Measurements from ENCODE around the gene SLC26A2. TPM values are rescaled to one million over a fixed set of nuclear protein-coding genes. Genes with fewer than 3 reads are reported as not detected.

SLC26A2 gene
- total and polyA plus RNA-seq, 2 experiments from 2014 or later, result 6.2 to 11.1 TPM

DNA sequence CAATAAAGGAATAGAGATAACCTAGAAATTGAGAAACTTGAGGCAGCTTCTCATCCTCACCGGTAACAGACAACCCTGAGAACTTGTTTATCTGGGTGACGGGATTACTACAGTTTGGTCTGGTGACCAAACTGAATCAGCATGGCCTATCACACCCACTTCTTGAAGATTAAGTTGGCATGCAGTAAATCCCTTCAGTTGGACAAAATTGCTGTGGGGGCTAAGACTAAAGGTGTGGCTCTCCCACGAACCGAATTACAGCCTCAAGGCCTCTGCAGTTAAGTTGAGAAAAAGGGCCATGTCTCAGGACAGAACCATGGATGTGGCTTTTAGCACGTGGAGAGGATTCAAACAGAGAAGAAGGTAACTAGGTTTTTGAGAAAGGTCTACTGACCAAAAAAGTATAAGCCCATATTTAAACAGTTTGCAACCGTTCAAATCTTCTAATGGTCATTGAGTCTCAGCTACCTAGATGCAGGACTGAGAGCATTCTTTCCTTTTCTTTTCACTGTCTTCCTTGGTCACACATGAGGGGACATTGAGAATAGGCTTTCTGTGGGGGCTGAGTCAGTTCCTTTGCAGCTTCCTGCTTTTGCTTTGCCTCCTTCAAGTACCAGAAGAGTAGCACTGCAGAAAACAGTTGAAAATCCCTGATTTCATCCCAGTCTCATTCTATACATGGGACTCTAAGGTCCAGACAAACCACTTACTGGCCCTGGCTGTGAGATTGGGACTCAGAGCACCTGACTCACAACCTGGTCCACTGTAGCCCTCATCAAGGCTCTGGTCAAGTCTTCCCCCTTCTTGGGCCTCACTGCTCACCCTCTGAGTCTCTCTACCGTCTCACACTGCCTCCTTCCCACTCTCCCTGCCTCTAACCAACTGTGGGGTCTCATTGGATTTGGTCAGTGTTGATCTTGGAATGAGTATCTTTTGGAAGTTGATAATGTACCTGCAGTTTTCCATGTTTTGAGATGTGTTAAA lies 46.8 kb upstream of the SLC26A2 start:
- 64 to 73% methylated on average over 7 of the region's 7 CpGs for WGBS, 2 experiments (ENCODE audit: low coverage in 1 of 2, low lambda C conversion rate in 2 of 2, missing lambda C conversion rate in 2 of 2)

DNA sequence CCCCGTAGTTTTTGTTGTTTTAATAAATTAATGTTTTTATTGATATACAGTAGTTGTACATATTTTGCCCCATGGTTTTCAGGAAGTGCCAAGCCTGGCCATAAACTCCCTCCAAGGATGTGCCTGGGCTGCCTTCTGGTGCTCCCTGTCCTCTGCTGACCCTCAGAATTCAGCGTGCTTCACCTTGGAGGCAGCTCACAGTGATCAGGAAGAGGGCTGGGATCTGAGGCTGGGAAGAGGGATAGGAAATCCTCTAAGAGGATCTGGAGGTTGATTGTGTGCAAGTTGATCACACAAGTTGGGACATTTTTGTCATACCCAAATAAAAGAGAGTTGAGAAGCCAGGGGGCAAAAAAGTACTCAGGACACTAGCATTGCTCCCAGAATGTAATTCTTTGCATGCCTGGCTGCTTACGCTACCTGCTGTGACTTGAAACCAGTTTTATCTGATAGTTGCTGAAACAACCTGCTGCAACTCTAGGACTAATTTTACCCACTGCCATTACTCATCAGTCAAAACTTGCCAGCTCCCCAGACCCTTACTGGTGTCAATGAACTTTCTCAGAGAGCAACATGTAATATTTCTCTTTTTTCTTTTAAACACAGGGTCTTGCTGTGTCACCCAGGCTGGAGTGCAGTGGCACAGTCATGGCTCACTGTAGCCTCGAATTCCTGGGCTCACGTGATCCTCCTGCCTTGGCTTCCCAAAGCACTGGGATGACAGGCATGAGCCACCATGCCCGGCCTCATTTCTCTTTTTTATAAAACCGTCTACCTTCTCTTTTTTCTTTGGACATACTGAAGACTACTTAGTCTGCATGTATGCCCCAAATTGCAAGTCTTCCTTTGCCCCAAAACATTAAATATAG lies 44.9 kb upstream of the SLC26A2 start:
- Histone ChIP-seq H3K9ac (no peak overlapping the region), H3K27ac (no peak overlapping the region), H3K79me2 (ENCODE audit: insufficient read depth) (no peaks in the 10 kb centered on the region), H3K36me3 (ENCODE audit: low read depth) (no peaks in the 10 kb centered on the region), H2AFZ (no peak overlapping the region), H3F3A (ENCODE audit: insufficient read depth) (no peaks in the 10 kb centered on the region), H3K4me1 (ENCODE audit: insufficient read depth) (no peaks in the 10 kb centered on the region), H3K9me2 (ENCODE audit: insufficient read depth) (no peaks in the 10 kb centered on the region), H3K4me2 (ENCODE audit: unreplicated experiment) (no peak overlapping the region), H3K9me3 (ENCODE audit: low read depth) (no peaks in the 10 kb centered on the region), H3K27me3 (replicated peaks; ENCODE audit: insufficient read depth) (peaks cover 9% of the 10 kb centered on the region), H3K4me3 (no peak overlapping the region), H4K20me1 (ENCODE audit: insufficient read depth) (no peaks in the 10 kb centered on the region)
- TF ChIP-seq EZH2phosphoT487 (IDR thresholded peaks at IDR 0.05; ENCODE audit: insufficient read depth, low read depth) (no peak), EZH2 (IDR thresholded peaks at IDR 0.05; ENCODE audit: insufficient read depth, poor library complexity, severe bottlenecking) (no peak)
- in situ Hi-C loops (cut with MboI), result no loop called here
- DNase-seq, result no peak
- 68 to 76% methylated on average over 7 of the region's 7 CpGs for WGBS, 2 experiments (ENCODE audit: low coverage in 1 of 2, low lambda C conversion rate in 2 of 2, missing lambda C conversion rate in 2 of 2)

More for the DNA sequence above, 46.8 kb upstream of the SLC26A2 start:
- in situ Hi-C loops (cut with MboI), result no loop called here
- H2AFZ ChIP-seq, result no peak overlapping the region
- TF ChIP-seq EZH2 (IDR thresholded peaks at IDR 0.05; ENCODE audit: insufficient read depth, poor library complexity, severe bottlenecking), result no peak
- TF ChIP-seq EZH2phosphoT487 (IDR thresholded peaks at IDR 0.05; ENCODE audit: insufficient read depth, low read depth), result no peak
- H3K27me3 ChIP-seq (replicated peaks; ENCODE audit: insufficient read depth), result peaks cover 13% of the 10 kb centered on the region
- no peaks in the 10 kb centered on the region for H4K20me1 ChIP-seq (ENCODE audit: insufficient read depth)
- no peaks in the 10 kb centered on the region for H3K9me2 ChIP-seq (ENCODE audit: insufficient read depth)
- no peaks in the 10 kb centered on the region for H3K4me1 ChIP-seq (ENCODE audit: insufficient read depth)
- no peak overlapping the region for H3K27ac ChIP-seq
- no peaks in the 10 kb centered on the region for H3F3A ChIP-seq (ENCODE audit: insufficient read depth)
- no peak for DNase-seq
- H3K9me3 ChIP-seq (ENCODE audit: low read depth), result no peaks in the 10 kb centered on the region
- no peak overlapping the region for H3K4me3 ChIP-seq
- H3K9ac ChIP-seq, result no peak overlapping the region
- no peaks in the 10 kb centered on the region for H3K36me3 ChIP-seq (ENCODE audit: low read depth)
- H3K4me2 ChIP-seq (ENCODE audit: unreplicated experiment), result no peak overlapping the region
- H3K79me2 ChIP-seq (ENCODE audit: insufficient read depth), result no peaks in the 10 kb centered on the region

DNA sequence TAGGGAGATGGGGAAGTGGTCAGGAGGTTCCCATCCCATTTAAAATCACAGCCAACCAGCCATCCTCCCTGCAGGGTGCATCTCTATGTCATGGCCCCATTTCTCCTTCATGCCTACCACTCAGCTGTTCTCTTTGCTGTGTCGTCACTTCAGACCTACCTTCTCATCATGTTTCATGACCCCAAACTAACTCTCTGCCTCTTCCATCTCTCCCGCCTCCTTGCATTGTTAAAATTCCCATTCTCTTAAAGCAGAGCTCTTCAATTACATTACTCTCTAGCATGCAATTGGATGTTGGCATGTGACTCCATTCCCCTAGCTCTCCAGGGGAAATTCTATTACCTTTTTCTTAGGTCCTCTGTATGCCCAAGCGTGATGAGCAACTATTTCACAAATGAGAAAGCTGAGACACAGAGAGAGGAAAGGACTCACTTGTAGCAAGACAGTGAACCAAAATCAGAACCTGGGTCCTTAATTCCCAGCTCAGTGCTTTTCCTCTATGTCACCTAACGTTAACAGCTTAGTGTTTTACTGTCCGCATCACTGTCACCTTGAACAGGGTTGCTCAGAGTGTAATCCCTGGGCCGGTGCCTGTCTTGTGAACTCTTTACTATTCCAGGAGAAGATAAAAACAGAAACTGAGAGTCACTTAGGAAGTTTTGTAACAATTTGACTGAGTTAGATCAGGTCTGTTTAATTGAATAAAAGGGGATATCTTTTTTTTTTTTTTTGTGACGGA lies 44.1 kb upstream of the SLC26A2 start:
- Histone ChIP-seq H4K20me1 (ENCODE audit: insufficient read depth) (no peaks in the 10 kb centered on the region), H3K9me3 (ENCODE audit: low read depth) (no peaks in the 10 kb centered on the region), H3K4me2 (ENCODE audit: unreplicated experiment) (no peak overlapping the region), H3F3A (ENCODE audit: insufficient read depth) (no peaks in the 10 kb centered on the region), H3K4me3 (no peak overlapping the region), H3K79me2 (ENCODE audit: insufficient read depth) (no peaks in the 10 kb centered on the region), H3K4me1 (ENCODE audit: insufficient read depth) (no peaks in the 10 kb centered on the region), H3K9ac (no peak overlapping the region), H3K27me3 (replicated peaks; ENCODE audit: insufficient read depth) (peaks cover 4% of the 10 kb centered on the region; the same call in 1 of the 2 replicates), H3K9me2 (ENCODE audit: insufficient read depth) (no peaks in the 10 kb centered on the region), H2AFZ (no peak overlapping the region), H3K36me3 (ENCODE audit: low read depth) (no peaks in the 10 kb centered on the region), H3K27ac (no peak overlapping the region)
- no peak for DNase-seq
- 70 to 80% methylated on average over 6 to 7 of the region's 7 CpGs for WGBS, 2 experiments (ENCODE audit: low coverage in 1 of 2, low lambda C conversion rate in 2 of 2, missing lambda C conversion rate in 2 of 2)
- in situ Hi-C loops (cut with MboI), result no loop called here
- TF ChIP-seq EZH2 (IDR thresholded peaks at IDR 0.05; ENCODE audit: insufficient read depth, poor library complexity, severe bottlenecking), result no peak
- no peak for TF ChIP-seq EZH2phosphoT487 (IDR thresholded peaks at IDR 0.05; ENCODE audit: insufficient read depth, low read depth)

All from GM23248 (cell line).